Neural progenitor cell (in vitro differentiated cells): Measurements from ENCODE around the gene RXRB.

Experiments used
- EZH2 ChIP-seq: fragments of 200-600 bp; sonication (generic); IDR thresholded peaks from 2 replicates; pipeline ENCODE4 v1.6.1; 2017; ENCODE audit warnings: antibody characterized with exemption, mild to moderate bottlenecking, moderate library complexity
- TF ChIP-seq, protein P1 (sequence below): fragments of 200-600 bp; sonication (generic); IDR thresholded peaks from 2 replicates; pipeline ENCODE4 v1.5.1; 2017; ENCODE audit warnings: antibody characterized with exemption, mild to moderate bottlenecking

DNA sequence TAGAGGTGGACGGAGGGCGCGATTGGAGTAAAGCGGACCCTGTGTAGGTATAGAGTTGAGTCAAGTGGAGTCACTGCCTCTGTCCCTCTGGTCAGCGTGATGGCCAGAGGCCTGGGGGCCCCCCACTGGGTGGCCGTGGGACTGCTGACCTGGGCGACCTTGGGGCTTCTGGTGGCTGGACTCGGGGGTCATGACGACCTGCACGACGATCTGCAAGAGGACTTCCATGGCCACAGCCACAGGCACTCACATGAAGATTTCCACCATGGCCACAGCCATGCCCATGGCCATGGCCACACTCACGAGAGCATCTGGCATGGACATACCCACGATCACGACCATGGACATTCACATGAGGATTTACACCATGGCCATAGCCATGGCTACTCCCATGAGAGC, 681 bp upstream of the RXRB start:
- TF ChIP-seq, protein P1, sequence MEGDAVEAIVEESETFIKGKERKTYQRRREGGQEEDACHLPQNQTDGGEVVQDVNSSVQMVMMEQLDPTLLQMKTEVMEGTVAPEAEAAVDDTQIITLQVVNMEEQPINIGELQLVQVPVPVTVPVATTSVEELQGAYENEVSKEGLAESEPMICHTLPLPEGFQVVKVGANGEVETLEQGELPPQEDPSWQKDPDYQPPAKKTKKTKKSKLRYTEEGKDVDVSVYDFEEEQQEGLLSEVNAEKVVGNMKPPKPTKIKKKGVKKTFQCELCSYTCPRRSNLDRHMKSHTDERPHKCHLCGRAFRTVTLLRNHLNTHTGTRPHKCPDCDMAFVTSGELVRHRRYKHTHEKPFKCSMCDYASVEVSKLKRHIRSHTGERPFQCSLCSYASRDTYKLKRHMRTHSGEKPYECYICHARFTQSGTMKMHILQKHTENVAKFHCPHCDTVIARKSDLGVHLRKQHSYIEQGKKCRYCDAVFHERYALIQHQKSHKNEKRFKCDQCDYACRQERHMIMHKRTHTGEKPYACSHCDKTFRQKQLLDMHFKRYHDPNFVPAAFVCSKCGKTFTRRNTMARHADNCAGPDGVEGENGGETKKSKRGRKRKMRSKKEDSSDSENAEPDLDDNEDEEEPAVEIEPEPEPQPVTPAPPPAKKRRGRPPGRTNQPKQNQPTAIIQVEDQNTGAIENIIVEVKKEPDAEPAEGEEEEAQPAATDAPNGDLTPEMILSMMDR: no peak
- TF ChIP-seq EZH2: no peak
